ENCODE results near the gene SUPT3H. TPM values are rescaled to one million over a fixed set of nuclear protein-coding genes. Genes with fewer than 3 reads are reported as not detected.

The SUPT3H gene
- polyA plus RNA-seq, 1 donor (not counting 4 experiments of a cell fraction or from before 2014, with no cell fraction given) = 7.6 TPM

- Histone ChIP-seq H3K4me3 (ENCODE audit: control insufficient read depth in 2 of 3, extremely low read depth in 1 of 3, insufficient read depth in 2 of 3, low read depth in 1 of 3, low read length in 3 of 3) (no peak overlapping the region), H3K9me3 (ENCODE audit: control insufficient read depth, low read depth, low read length) (no peaks in the 10 kb centered on the region), H3K27ac (ENCODE audit: control insufficient read depth, insufficient read depth, low read length) (no peak overlapping the region), H3K4me2 (ENCODE audit: control insufficient read depth, extremely low read depth, insufficient read depth, low read depth, low read length) (no peak overlapping the region), H3K79me2 (ENCODE audit: control insufficient read depth, insufficient read depth, low read length) (no peaks in the 10 kb centered on the region), H3K27me3 (ENCODE audit: control insufficient read depth, extremely low read depth, insufficient read depth, low read length) (no peaks in the 10 kb centered on the region), H2AFZ (ENCODE audit: control insufficient read depth, low read length) (no peak overlapping the region), H3K4me1 (ENCODE audit: control insufficient read depth, extremely low read depth, insufficient read depth, low read length) (no peaks in the 10 kb centered on the region), H3K9me1 (ENCODE audit: control insufficient read depth, extremely low read depth, insufficient read depth, low read length) (no peaks in the 10 kb centered on the region), H3K36me3 (ENCODE audit: control insufficient read depth in 2 of 2, extremely low read depth in 1 of 2, insufficient read depth in 2 of 2, low read length in 2 of 2) (no peaks in the 10 kb centered on the region), H4K20me1 (ENCODE audit: control insufficient read depth, extremely low read depth, insufficient read depth, low read length) (no peaks in the 10 kb centered on the region), H3K9ac (ENCODE audit: control insufficient read depth, extremely low read depth, insufficient read depth, low read length) (no peak overlapping the region)
- DNase-seq (ENCODE audit: low read depth, low spot score) = no peak
- dilution Hi-C loops (cut with MboI; ENCODE audit: extremely low pct_ligation_motif_present, low sequenced_read_pairs) = no loop called here
- TF ChIP-seq CTCF (optimal IDR thresholded peaks at IDR 0.05 in 1 of 3, IDR thresholded peaks at IDR 0.05 in 1 of 3, conservative IDR thresholded peaks at IDR 0.05 in 1 of 3; ENCODE audit: extremely low read depth in 1 of 3, insufficient read depth in 2 of 3, low read length in 3 of 3) (no peak), EZH2 (IDR thresholded peaks at IDR 0.05; ENCODE audit: low read length) (no peak)
- no peak for FAIRE-seq
Observed at GRCh38 chr6:45006893-45007292, 370.8 kb downstream of the SUPT3H start.

- Histone ChIP-seq H2AFZ (ENCODE audit: control insufficient read depth, low read length) (no peak overlapping the region), H3K4me1 (ENCODE audit: control insufficient read depth, extremely low read depth, insufficient read depth, low read length) (no peaks in the 10 kb centered on the region), H3K27ac (ENCODE audit: control insufficient read depth, insufficient read depth, low read length) (no peak overlapping the region), H3K36me3 (ENCODE audit: control insufficient read depth in 2 of 2, extremely low read depth in 1 of 2, insufficient read depth in 2 of 2, low read length in 2 of 2) (no peaks in the 10 kb centered on the region), H3K4me3 (ENCODE audit: control insufficient read depth in 2 of 3, extremely low read depth in 1 of 3, insufficient read depth in 2 of 3, low read depth in 1 of 3, low read length in 3 of 3) (no peak overlapping the region), H3K27me3 (ENCODE audit: control insufficient read depth, extremely low read depth, insufficient read depth, low read length) (no peaks in the 10 kb centered on the region), H3K9me3 (ENCODE audit: control insufficient read depth, low read depth, low read length) (no peaks in the 10 kb centered on the region), H4K20me1 (ENCODE audit: control insufficient read depth, extremely low read depth, insufficient read depth, low read length) (no peaks in the 10 kb centered on the region), H3K79me2 (ENCODE audit: control insufficient read depth, insufficient read depth, low read length) (no peaks in the 10 kb centered on the region), H3K9me1 (ENCODE audit: control insufficient read depth, extremely low read depth, insufficient read depth, low read length) (no peaks in the 10 kb centered on the region), H3K4me2 (ENCODE audit: control insufficient read depth, extremely low read depth, insufficient read depth, low read depth, low read length) (no peak overlapping the region), H3K9ac (ENCODE audit: control insufficient read depth, extremely low read depth, insufficient read depth, low read length) (no peak overlapping the region)
- dilution Hi-C loops (cut with MboI; ENCODE audit: extremely low pct_ligation_motif_present, low sequenced_read_pairs) = no loop called here
- TF ChIP-seq CTCF (optimal IDR thresholded peaks at IDR 0.05 in 1 of 3, IDR thresholded peaks at IDR 0.05 in 1 of 3, conservative IDR thresholded peaks at IDR 0.05 in 1 of 3; ENCODE audit: extremely low read depth in 1 of 3, insufficient read depth in 2 of 3, low read length in 3 of 3) (no peak), EZH2 (IDR thresholded peaks at IDR 0.05; ENCODE audit: low read length) (no peak)
- DNase-seq (ENCODE audit: low read depth, low spot score) (no peak), FAIRE-seq (no peak)
Observed at GRCh38 chr6:45003961-45004360, 373.8 kb downstream of the SUPT3H start.
